ENCODE measurements around the gene HCLS1. TPM values are rescaled to one million over a fixed set of nuclear protein-coding genes. Genes with fewer than 3 reads are reported as not detected.

Gene HCLS1
- total and polyA plus RNA-seq, 2 of the 8 experiments (the other 6 are each of a cell fraction or from before 2014, with no cell fraction given) = 0.53 to 1.3 TPM

GRCh38 chr3:121581691-121582090 is 79.0 kb downstream of the HCLS1 start (continued):
- no peak for TF ChIP-seq CHD7 (IDR thresholded peaks at IDR 0.05; ENCODE audit: insufficient replicate concordance, low read length)
- TF ChIP-seq JUND (IDR thresholded peaks at IDR 0.05; ENCODE audit: low read length) = no peak
- no peak for TF ChIP-seq CBX5 (IDR thresholded peaks at IDR 0.05; ENCODE audit: low read depth, low read length)
